Kidney (tissue), 14 donors: ENCODE results near the gene NT5E. TPM values are rescaled to one million over a fixed set of nuclear protein-coding genes. Genes with fewer than 3 reads are reported as not detected.

Source experiments
- DNase-seq, 5 donors: peaks; one replicate each; pipeline ENCODE4 v3.0.0-alpha.2; 2013 to 2020
- FAIRE-seq: peaks from 2 replicates; lab custom pipeline; 2012; peaks lifted over from hg19 to GRCh38; lab: Jason Lieb, UNC
- H3K27ac ChIP-seq, 2 donors: one replicate each; pipeline ENCODE4 v1.7.0; 2013; ENCODE audit warnings: low read depth in 2 of 2, low read length in 2 of 2, inconsistent platforms in 1 of 2
- H3K27me3 ChIP-seq: one replicate; pipeline ENCODE4 v1.7.1; 2013; ENCODE audit warnings: low read length, inconsistent platforms; ENCODE audit not compliant: control insufficient read depth, insufficient read depth
- H3K36me3 ChIP-seq, 3 donors: one replicate each; pipeline versions ENCODE4 v1.7.0 to v1.7.1; 2013; ENCODE audit warnings: low read length in 3 of 3, control low read depth in 1 of 3, inconsistent platforms in 1 of 3; ENCODE audit not compliant: insufficient read depth in 3 of 3, control insufficient read depth in 2 of 3
- H3K4me1 ChIP-seq, 3 donors: one replicate each; pipeline versions ENCODE4 v1.7.0 to v1.7.1; 2013; ENCODE audit warnings: low read length in 3 of 3, inconsistent platforms in 1 of 3, low read depth in 1 of 3; ENCODE audit not compliant: control insufficient read depth in 2 of 3, insufficient read depth in 2 of 3
- H3K4me3 ChIP-seq, 3 donors: one replicate each; pipeline versions ENCODE4 v1.7.0 to v1.8.1; 2013; ENCODE audit warnings: low read length in 3 of 3, control low read depth in 1 of 3, inconsistent platforms in 1 of 3
- H3K9ac ChIP-seq, 3 donors: one replicate each; pipeline versions ENCODE4 v1.7.0 to v1.7.1; 2013; ENCODE audit warnings: low read length in 3 of 3, control low read depth in 1 of 3, inconsistent platforms in 1 of 3
- H3K9me3 ChIP-seq, 3 donors: one replicate each; pipeline versions ENCODE4 v1.7.0 to v1.7.1; 2013; ENCODE audit warnings: low read length in 3 of 3, control low read depth in 1 of 3, inconsistent platforms in 1 of 3; ENCODE audit not compliant: control insufficient read depth in 2 of 3, insufficient read depth in 1 of 3
- intact Hi-C: fragments of 100-400 bp; cut with DNase I; formaldehyde crosslinking; loops from one replicate; pipeline ENCODE4 v1.11.1; 2022
- polyA plus RNA-seq: library from polyadenylated mRNA; stranded (reverse); fragments of 350-450 nt; fragmentation: Illumina TruSeq; extraction: RNeasy Lipid Tissue Mini Kit (QIAGEN cat#74804); gene quantifications from one replicate; pipeline ENCODE4 v1.2.3, GENCODE V29; 2014; ENCODE audit warnings: low read depth, low replicate concordance; ENCODE audit not compliant: insufficient read depth
- total RNA-seq: library from RNA; stranded (reverse); fragmentation: NEBNext Ultra II Directional; extraction: Animal tissue kit (Norgen Biotek cat#: 25700); gene quantifications from one replicate; pipeline ENCODE4 v1.2.1, GENCODE V29; 2021
- TF ChIP-seq, protein P1 (sequence below): IDR thresholded peaks from 3 replicates; pipeline ENCODE4 v1.5.1; 2012; ENCODE audit warnings: mild to moderate bottlenecking, moderate library complexity, borderline replicate concordance; ENCODE audit not compliant: insufficient read depth; ENCODE audit errors: extremely low read depth
- donor health status: control.
- donor health status: control.
- donor health status: control.
- donor health status: control.
- donor health status: control.
- donor health status: DM: yes; HTN: yes; CAD: no.
- donor health status: Normal renal cell carcinoma (clear cell type).

The NT5E gene
- total and polyA plus RNA-seq, 2 donors from 2014 or later, result 13.1 to 41.0 TPM

DNA sequence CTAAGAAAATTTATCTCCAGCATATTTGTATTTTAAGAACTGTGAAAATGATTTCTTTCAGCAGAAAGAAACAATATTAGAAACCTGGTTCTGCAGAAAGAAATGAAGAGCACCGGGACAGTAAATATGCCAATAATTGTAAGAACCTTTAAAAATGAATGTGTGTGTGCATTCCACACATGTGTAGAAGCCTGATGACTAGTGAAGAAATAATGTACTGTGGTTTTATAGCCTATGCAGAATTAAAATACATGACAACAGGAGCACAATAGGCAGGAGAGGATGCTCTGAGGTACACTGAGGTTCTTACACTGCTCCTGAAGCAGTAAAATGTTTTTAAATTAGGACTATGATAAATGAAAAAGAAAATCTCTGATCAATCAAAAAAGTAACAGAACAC, 94.9 kb downstream of the NT5E start:
- no peaks in the 10 kb centered on the region for H3K27me3 ChIP-seq
- H3K4me1 ChIP-seq, result no peaks in the 10 kb centered on the region
- H3K27ac ChIP-seq, result no peak overlapping the region
- TF ChIP-seq, protein P1, sequence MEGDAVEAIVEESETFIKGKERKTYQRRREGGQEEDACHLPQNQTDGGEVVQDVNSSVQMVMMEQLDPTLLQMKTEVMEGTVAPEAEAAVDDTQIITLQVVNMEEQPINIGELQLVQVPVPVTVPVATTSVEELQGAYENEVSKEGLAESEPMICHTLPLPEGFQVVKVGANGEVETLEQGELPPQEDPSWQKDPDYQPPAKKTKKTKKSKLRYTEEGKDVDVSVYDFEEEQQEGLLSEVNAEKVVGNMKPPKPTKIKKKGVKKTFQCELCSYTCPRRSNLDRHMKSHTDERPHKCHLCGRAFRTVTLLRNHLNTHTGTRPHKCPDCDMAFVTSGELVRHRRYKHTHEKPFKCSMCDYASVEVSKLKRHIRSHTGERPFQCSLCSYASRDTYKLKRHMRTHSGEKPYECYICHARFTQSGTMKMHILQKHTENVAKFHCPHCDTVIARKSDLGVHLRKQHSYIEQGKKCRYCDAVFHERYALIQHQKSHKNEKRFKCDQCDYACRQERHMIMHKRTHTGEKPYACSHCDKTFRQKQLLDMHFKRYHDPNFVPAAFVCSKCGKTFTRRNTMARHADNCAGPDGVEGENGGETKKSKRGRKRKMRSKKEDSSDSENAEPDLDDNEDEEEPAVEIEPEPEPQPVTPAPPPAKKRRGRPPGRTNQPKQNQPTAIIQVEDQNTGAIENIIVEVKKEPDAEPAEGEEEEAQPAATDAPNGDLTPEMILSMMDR, result no peak
- no peaks in the 10 kb centered on the region for H3K9me3 ChIP-seq
- DNase-seq (no peak), FAIRE-seq (no peak)
- H3K9ac ChIP-seq, result no peak overlapping the region
- H3K36me3 ChIP-seq, result peaks cover 0 to 9% (median 3%) of the 10 kb centered on the region in 3 donors
- H3K4me3 ChIP-seq, result no peak overlapping the region
- intact Hi-C loops, result no loop called here

Other genes starting within 250 kb of the NT5E start
- gene SNX14, start 143.8 kb downstream of the NT5E start, total RNA-seq, result 100 TPM
- gene SNX14, start 143.8 kb downstream of the NT5E start, polyA plus RNA-seq, result 125 TPM
- gene SYNCRIP, start 192.8 kb downstream of the NT5E start, total RNA-seq, result 109 TPM
- 26.5 TPM for gene SYNCRIP, start 192.8 kb downstream of the NT5E start, polyA plus RNA-seq